GM21737 (cell line): Measurements from ENCODE around the gene CCDC88A.

Source experiments
- ATAC-seq: cut with Tn5 transposase; IDR thresholded peaks from one replicate; pipeline ENCODE4 v1.9.1; 2021; ENCODE audit warnings: mild to moderate bottlenecking, moderate library complexity; ENCODE audit not compliant: unreplicated experiment

CCDC88A gene

DNA sequence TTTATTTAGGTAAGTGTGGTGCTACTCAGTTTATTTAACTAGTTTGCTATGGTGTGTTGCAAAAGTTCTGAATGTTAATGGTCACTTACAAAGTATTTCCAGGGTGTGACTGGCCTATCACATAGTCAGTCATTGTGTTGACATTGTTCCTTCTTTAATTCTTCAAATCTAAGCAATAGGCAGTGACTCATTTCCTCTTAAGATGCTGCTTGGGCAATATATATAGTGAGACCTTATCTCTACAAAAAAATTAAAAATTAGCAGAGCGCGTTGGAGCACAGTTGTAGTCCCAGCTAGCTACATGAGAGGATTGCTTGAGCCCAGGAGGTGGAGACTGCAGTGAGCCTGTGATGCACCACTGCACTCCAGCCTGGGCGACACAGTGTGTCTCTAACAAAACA is 5.8 kb upstream of the CCDC88A start:
- ATAC-seq = no peak

- ATAC-seq = no peak
Observed at GRCh38 chr2:55422876-55423665, 3.4 kb upstream of the CCDC88A start.

- ATAC-seq = no peak
Observed at GRCh38 chr2:55421326-55421725, 1.7 kb upstream of the CCDC88A start.

DNA sequence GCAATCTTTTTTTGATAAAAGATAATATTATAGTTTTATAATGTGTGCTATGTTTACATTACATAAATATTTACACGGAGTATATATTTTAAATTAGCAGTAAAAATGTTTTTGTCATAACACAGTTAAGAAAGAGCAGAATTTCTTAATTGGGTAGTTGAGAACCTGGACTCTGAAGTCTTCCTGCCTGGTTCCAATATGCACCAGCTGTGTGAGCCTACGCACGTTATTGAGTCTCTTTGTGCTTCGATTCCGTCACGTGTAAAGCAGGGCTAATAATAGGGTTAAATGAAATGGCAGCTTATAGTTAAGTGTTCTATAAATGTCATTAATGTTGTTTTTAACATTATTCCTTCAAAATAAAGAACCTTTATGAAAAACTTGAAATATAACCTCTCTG is 1.2 kb upstream of the CCDC88A start:
- ATAC-seq = no peak

DNA sequence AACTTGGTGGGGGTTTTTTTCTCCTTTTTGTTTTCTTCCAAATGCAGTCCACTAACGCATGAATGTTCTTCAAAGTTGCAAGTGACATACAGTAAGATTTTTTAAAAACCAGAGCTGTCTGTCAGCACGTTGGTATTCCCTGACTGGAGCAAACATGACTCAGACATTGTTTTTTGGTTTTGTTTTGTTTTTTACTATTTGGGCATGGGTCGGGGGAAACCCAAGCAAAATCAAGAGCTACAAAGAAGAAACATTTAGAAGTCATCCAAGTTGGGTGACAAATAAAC is 726 bp upstream of the CCDC88A start:
- no peak for ATAC-seq

- no peak for ATAC-seq
Observed at GRCh38 chr2:55419233-55419678, 400 bp downstream of the CCDC88A start.

DNA sequence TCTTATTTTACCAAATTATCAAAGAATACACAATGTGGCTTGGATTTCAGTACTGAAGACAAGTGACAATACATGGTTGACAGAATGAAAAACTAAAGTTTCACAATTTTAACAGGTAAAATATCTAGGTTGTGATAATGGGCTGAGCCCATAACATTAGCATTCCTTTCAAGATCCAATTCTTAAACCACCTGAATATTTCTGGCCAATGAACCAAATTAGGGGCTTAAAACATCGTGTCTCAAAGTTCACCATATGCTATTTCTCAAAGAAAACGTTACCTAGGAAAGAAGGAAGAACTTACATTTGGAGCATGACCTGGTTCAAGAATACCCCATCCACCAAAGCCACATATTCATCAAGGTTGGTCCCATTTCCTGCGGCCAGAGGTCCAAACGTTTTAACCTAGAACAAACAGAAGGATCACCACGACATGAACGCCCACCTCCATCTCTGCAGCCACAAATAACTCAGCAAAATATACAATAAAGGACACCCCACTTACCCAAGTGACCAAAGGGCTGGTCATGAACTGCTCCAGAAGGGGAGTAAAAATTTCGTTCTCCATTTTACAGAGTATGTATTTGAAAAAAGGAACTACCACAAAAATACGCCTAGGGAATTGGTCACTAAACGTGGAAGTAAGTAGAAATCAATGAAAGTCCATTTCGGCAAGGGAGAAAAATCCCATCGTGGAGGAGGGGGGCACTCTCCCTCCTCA is 984 bp downstream of the CCDC88A start:
- ATAC-seq = no peak

GRCh38 chr2:55418072-55418471 is 1.6 kb downstream of the CCDC88A start:
- no peak for ATAC-seq

DNA sequence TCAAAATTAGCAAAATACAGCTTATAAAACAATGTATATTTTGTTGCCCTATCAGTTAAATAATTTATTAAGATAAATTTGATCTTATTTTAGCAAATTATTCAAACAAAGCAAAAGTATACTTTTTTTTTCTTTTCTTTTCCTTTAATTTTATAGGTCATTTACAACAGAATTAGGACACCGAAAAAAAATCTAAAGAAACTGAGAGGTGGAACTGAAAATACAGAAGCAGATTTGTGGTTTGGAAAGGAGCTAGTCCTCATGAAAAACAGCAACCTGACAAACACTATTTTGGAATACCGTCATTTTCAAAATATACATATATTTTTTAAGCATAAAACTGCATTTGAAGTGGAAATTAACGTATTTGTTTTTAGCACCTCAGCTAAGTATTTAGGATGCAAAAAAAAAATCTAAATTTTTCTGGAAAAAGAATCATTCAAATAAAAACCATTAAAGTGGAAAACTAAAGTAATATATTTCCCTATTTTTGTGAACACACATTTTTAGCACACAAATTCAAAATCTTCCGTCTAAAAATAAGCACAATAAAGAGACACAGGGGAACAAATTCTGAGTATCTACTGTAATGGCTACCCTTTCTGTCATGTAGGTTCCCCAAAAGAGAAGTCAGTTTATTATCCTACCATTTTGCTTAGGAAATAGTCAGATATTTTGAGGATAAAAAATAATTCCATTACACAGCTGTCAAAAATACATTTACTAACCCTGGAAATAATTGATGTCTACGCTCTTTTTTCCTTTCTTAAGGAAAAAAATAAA is 2.7 kb downstream of the CCDC88A start:
- ATAC-seq = no peak

DNA sequence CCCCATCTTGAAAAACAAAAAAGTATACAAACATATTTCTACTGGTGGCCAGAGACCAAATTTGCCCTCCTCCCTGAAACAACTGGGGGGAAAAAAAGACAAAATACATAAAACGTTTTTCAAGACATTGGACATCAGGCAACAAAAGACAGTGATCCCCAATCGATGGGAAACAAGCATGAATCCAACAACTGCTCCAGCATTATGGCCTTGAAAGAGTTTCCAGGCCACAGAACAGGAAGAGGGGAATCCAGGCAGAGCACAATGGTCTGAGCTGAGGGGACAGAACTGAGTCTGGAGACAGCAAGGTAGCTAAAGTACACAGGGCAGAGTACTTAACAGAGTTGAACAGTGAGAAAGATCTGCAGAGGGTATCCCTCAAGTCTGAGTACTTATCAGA is 4.4 kb downstream of the CCDC88A start:
- no peak for ATAC-seq

GRCh38 chr2:55408918-55409868 is 10.5 kb downstream of the CCDC88A start:
- peak; percentile 51 for ATAC-seq

DNA sequence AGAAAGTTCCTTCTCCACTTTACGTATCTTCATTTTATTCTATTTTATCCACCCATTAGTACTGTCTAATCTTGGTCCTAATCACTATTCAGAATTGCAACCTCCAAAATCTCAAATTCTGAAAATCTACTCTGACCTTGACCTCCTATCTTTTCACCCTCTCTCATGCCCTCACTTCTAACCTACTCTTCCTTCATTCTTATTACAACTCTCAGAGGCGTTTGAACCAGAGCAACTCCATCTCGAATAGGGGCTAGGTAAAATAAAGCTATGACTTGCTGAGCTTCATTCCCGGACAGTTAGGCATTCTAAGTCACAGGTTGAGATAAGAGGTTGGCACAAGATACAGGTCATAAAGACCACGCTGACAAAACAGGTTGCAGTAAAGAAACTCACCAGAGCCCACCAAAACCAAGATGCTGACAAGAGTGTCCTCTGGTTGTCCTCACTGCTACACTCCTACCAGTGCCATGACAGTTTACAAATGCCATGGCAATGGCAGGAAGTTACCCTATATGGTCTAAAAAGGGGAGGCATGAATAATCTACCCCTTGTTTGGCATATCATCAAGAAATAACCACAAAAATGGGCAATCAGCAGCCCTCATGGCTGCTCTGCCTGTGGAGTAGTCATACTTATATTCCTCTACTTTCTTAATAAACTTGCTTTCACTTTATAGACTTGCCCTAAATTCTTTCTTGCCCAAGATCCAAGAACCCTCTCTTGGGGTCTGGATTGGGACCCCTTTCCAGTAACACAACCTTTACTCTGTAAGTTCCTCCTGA is 11.4 kb downstream of the CCDC88A start:
- ATAC-seq = no peak

- no peak for ATAC-seq
Observed at GRCh38 chr2:55405116-55405515, 14.5 kb downstream of the CCDC88A start.

- no peak for ATAC-seq
Observed at GRCh38 chr2:55403256-55403998, 16.2 kb downstream of the CCDC88A start.

- no peak for ATAC-seq
Observed at GRCh38 chr2:55401124-55401523, 18.5 kb downstream of the CCDC88A start.

GRCh38 chr2:55400332-55400731 is 19.3 kb downstream of the CCDC88A start:
- ATAC-seq = no peak

- ATAC-seq = no peak
Observed at GRCh38 chr2:55399815-55400214, 19.8 kb downstream of the CCDC88A start.

- ATAC-seq = no peak
Observed at GRCh38 chr2:55395724-55396605, 23.7 kb downstream of the CCDC88A start.
